ENCODE data around the gene DNMBP.

DNA sequence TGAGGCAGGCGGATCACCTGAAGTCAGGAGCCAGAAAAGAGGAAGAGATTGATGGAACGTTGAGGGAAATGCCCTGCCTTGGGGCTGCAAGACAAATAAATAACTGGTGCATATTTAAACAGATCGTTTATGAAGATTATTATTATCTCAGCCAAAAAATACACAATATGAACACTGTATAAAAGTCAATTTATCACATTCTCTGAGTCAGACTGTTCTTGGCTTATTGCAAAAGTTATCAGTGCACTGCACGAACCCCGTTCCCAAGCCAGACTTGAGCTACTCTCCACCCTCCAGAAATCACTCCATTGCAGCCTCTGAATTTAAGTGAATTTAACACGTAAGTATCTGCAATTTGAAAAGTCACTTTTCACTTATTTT, 1.6 kb downstream of the DNMBP start:
- no peak for TF ChIP-seq POLR2A (IDR thresholded peaks at IDR 0.05)
- TF ChIP-seq, protein P1, sequence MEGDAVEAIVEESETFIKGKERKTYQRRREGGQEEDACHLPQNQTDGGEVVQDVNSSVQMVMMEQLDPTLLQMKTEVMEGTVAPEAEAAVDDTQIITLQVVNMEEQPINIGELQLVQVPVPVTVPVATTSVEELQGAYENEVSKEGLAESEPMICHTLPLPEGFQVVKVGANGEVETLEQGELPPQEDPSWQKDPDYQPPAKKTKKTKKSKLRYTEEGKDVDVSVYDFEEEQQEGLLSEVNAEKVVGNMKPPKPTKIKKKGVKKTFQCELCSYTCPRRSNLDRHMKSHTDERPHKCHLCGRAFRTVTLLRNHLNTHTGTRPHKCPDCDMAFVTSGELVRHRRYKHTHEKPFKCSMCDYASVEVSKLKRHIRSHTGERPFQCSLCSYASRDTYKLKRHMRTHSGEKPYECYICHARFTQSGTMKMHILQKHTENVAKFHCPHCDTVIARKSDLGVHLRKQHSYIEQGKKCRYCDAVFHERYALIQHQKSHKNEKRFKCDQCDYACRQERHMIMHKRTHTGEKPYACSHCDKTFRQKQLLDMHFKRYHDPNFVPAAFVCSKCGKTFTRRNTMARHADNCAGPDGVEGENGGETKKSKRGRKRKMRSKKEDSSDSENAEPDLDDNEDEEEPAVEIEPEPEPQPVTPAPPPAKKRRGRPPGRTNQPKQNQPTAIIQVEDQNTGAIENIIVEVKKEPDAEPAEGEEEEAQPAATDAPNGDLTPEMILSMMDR (IDR thresholded peaks at IDR 0.05): no peak
